ENCODE results near the gene RPL27A.

The RPL27A gene

DNA sequence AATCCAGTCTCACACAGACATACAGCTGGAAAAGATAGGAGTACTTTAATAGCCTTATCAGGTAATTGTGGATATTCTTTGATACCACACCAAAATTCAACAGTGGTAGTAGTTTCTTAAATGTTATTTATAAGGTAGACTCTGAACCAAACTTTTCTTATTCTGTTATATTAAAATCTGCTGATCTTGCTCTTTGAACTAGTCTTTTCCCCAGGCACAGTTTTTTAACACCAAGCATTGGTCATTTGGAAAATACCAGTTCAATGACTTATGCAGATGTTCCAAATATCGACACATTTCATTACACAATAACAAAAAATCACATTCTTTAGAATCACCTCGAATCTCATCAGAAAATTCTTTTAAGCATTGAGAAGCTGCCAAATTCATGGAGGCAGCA is 7.7 kb upstream of the RPL27A start:
- DNase-seq (ENCODE audit: low read depth), result no peak

DNA sequence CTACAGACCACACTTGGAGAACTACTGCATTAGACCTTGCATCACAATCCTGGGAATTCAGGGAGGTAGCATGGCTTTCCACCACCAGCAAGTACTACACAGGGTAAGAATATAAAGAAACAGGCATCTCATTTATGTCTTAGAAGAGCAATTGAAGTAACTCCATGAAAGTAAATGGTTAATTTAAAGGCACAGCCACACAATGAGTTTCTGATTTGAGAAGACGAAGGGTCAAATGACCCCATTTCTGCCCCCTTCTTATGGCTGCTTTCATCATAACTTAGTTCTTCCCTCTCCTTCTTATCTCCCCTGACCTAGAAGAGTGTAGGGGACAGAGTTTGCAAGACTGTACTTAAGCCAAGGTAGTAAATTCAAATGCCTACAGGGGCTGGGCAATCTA is 6.1 kb upstream of the RPL27A start:
- DNase-seq (ENCODE audit: low read depth), result no peak

DNA sequence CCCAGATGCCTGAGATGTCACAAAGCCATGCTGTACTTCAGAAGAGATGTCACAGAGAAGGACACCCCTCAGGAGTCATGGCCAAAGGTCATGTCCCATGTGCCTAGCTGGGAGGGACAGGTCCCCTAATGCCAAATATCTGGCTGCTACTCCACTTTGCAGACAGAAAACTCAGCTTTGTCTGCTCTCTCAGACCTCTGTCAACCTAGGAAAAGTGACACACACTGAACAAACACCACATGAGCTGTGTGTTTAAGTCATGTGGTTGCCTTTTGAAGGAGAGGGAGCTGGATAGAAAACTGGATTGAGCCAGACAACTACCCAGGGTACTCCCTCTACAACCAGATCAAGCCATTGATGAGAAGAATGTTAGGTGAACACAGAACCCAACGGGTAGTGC is 3.6 kb upstream of the RPL27A start:
- no peak for DNase-seq (ENCODE audit: low read depth)

DNA sequence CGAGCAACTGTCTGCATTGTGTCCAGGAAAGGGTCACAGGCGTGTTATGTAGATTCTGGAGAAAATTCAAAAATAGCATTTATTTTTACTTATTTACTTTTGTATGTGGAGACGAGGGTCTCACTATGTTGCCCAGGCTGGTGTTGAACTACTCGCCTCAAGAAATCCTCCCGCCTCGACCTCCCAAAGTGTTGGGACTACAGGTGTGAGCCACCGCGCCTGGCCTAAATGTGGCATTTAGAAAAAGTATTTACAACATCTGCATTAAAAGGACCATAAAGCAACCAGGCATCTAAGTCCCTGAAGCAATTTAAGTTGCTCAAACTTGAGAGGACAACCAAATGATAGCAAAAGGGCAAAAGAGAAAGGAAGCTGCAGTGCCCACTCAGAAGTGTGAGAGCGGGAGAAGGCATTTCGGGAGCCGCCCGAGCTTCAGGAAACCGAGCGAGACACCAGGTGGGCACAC is 722 bp upstream of the RPL27A start:
- no peak for DNase-seq (ENCODE audit: low read depth)

DNA sequence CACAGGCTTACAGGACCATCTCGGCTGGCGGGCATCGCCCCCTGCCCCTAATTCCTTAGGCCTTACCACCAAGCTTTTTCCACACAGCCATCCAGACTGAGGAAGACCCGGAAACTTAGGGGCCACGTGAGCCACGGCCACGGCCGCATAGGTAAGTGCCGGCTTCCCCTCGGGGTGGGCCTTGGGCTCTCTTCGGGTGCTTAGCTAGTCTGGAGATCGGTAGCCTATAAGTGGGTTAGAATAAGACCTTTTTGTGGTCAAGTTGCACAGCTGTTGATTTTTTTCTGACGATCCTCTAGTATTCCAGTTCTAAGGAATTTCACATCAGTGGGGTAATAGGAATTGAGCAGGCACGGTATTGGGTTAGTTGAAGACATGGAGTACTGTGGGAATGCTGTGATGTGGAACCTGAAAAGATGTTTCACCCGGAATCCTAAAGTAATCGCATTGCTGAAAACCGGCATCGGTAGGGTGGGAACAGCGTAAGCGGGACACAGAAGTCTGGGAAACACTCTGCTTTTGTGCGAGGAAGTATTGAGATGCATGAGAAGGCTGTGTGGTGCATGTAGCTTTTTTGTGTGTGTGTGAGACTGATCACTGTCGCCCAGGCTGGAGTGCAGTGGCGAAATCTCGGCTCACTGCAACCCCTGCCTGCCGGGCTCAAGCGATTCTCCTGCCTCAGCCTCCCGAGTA is 669 bp downstream of the RPL27A start:
- DNase-seq (ENCODE audit: low read depth), result peak; percentile 23

DNA sequence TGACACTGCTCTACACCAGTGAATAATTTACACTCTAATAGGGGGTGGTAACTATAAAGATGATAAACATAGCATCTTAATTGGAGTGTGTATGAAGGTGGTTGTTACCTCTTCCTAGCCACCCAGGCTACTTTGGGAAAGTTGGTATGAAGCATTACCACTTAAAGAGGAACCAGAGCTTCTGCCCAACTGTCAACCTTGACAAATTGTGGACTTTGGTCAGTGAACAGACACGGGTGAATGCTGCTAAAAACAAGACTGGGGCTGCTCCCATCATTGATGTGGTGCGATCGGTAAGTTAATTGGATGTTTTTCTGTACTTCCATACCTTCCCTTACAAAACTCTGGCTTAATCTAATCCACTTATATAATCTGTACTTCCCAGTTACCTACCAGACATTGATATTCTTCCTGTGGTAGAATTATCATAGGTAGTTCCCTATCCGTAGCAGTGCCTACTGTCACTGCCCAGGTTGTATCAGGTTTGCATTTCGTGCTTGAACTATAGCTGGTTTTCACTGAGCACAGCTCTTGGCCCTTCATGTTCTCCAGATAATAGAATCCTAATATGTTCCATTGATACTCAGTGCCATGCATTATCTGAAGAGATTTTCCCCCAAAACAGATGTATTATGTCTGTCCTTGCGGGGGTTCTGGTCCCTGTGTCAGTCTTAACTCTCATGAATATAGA is 2.2 kb downstream of the RPL27A start:
- no peak for DNase-seq (ENCODE audit: low read depth)

DNA sequence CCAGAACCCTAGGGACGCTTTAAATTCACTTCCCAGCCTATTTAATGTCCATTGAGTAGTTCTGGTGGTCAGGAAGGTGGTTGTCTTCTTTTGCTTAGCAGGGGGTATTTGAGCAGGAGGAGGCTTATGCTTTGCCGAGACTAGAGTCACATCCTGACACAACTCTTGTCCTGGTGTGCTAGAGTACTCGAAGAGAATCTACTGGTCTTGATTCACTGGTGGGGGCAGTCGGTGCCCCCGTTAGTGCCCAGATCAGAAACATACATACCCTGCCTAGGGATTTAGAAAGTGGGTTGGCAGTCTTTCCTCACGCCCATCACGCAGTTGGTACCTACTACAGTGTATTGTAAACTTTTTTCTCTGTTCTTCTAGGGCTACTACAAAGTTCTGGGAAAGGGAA is 2.7 kb downstream of the RPL27A start:
- no peak for DNase-seq (ENCODE audit: low read depth)

DNA sequence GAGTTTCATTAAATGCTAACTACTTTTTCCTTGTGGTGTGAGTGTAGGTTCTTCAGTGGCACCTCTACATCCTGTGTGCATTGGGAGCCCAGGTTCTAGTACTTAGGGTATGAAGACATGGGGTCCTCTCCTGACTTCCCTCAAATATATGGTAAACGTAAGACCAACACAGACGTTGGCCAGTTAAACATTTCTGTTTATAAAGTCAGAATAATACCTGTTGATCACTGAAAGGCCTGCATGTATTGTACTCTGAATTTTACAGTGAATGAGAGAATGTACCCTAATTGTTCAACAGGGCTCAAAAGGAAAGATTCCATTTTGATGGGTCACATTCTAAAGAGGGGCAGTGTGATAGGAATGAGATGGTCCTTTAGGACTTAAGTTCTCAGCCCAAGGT is 3.2 kb downstream of the RPL27A start:
- no peak for DNase-seq (ENCODE audit: low read depth)

DNA sequence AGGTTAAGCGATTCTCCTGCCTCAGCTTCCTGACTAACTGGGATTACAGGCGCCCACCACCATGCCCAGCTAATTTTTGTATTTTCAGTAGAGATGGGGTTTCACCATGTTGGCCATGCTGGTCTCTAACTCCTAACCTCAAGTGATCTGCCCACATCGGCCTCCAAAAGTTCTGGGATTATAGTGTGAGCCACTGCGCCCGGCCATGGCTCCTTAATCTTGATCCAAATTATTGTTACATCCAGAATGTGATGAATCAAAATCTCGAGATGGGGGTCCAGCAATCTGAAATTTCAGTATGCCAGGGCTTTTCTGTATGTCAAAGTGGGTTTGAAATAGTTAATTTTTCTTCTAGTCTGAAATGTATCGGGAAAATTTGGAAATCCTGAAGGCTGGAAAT is 3.7 kb downstream of the RPL27A start:
- DNase-seq (ENCODE audit: low read depth), result no peak

DNA sequence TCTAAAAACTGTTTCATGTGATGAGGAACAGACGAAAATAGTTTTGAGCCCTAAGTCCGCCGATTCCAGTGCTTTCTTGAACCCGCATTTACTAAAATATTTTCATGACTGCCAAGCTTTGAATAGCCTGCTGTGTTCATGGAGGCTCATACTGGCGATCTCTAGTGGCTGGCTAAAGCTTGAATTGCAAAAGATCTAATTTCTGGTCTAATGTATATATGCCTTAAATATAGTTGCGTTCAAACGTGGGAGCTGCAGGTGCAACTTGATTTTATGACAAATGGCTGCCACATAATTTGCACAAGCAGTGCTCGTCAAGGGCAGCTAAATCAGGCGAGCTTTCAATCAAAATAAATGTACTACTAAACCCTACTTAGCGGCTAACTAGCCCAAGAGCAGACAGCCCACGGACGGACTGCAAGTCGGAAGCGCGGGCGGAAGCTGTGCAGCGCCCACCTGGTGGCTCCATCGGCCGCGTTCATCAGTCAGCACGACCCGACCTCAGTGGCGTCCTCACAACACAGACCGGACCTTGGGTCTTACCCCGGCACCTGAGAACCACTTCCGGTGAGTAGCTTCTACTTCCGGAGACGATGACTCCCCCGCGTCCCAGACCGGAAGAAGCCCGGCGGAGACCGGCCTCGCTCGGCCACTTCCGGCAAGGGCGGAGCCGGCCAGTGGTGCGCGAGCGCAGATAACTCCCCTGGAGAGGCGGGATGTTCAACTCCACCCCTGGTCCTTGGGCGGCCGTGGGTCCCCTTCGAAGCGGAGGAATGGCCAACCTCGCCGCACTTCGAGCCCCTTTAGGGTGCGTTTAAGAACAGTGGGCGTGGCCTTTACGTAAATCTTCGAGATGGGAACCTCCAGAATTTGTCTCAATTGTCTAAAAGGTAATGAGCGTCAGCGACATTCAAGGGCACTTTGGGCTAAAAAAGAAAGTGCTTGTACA is 6.1 kb downstream of the RPL27A start:
- DNase-seq (ENCODE audit: low read depth), result peak; percentile 86

DNA sequence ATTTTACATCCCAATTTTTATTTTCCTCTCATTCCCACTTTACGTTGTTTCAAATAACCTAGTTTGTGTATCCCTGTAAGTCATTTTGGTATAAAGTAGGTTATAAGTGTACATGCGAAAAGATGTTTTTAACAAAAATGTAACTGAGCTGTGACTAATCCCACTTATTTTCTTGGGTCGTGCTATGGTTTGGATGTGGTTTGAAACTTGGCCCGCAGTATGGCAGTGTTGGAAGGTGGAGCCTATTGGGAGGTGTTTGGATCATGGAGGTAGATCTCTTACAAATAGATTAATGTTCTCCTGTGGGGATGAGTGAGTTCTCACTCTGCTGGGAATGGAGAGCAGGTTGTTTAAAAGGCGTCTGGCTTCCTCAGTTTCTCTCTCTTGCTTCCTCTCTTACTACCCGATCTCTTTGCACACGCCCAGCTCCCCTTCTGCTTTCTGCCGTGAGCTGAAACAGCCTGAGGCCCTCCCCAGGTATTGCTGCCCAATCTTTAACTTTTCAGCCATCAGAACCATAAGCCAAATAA is 7.2 kb downstream of the RPL27A start:
- no peak for DNase-seq (ENCODE audit: low read depth)

DNA sequence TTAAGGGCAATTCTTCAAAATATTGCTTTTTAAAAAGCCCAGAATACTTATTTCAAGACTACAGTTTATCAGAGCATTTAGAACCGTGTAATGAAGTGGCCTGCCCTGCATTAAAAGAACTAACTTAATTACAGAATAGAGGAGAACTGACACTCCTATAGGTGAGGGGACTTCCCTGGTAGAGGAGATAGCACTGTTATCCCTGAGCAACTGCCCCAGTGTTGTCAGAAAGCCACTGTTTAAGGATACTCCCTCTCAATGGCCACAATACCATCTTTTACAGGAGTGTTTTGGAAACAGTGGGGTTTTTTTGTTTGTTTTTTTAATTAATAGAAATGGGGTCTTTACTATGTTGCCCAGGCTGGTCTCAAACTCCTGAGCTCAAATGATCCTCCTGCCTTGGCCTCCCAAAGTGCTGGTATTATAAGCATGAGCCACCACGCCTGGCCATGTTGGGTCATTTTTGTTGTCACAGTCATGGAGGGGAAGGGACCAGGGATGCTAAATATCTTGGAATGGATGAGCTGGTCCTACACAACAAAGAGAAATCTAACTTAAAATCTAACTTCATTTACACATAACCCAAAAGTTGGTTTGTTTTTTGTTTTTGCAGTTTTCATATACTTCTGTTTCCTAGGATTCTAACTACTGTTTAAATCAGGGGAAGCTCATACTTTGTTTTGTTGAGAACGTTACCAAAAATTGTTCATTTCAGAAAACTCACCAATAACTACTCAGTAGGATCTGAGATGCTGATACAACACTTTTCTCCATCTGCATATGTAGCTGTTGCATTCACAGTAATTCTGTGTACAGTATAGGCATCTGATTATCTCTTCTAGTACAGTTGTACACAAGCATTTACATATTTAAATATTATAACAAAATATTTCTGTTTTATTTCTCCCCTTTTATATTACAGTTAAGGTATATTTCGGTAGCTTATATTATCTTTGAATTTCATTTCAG is 8.1 kb downstream of the RPL27A start:
- DNase-seq (ENCODE audit: low read depth), result no peak

DNA sequence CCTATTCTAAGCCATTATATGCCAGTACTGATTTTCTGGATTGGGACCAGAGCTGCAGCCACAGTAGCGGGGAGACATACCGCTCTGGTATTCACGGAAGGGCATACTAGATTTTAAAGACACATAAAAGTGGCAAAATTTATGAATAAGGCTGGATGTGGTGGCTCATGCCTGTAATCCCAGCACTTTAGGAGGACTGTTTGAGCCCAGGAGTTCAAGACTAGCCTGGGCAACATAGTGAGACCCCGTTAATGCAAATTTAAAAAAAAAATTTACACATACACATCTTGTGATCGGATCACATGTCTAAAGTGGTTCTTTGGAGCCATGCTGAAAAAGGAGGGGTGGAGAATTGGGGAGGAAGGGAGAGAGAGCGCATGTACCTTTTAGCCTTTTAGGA is 9.0 kb downstream of the RPL27A start:
- no peak for DNase-seq (ENCODE audit: low read depth)

DNA sequence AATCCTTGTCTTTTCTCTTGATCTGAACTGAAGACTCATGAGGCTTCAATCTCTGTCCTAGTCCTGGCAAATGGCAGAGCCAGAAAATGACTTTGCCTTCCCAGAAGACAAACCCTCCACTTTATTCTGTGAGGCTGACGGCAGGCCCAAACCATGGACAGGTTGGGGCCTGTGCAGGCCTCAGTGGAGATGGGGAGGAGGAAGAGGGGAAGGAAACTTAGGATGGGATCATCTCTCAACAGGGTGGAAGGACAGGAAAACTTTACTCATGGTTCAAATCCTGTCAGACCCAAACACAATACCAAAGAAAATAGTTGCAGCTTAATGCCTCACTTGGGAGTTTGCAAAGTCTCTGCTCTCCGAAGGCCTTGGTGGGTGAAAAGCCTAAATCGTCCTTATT is 9.8 kb downstream of the RPL27A start:
- DNase-seq (ENCODE audit: low read depth), result no peak

DNA sequence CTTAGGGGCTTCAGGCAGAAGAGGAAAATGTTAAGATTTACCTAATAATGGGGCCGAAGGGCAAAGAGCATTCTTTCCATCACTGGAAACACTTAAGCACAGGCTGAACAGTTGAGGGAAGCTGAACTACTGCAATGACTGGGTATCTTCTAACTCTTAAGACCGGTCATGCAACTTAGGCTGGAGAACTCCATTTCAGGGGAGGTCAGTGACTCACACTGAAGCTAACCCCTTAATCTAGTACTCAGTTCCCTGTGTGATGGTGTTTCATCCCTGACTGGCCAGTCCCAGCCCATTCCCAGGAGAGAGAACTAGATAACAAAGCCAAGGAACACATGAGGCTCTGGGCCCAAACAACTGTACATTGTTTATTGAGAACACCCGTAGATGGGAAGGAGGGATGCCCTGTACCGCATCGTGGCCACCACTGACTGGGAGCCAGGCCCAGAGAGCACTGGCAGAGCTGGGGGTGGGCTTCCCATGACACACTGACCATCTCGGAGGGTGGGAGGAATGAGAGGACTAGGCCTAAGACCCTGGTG is 10.5 kb downstream of the RPL27A start:
- DNase-seq (ENCODE audit: low read depth), result no peak

DNA sequence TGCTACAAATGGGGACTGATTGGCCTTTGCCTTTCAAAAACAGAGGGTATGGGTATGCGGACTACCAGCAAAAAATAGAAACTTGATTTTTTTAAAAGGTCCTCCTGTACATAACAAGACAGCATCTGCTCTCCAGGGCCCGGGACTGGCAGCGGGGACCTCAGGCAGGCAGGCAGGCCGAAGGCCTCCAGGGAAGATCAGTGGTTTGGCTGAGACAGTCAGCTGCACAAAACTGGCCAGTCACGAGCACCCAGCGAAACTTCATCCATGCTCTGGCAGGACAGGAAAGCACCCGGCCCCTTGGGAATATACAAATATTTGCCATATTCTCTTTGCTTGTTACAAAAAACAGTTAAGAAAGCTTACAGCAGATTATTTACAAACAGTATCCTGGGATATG is 11.0 kb downstream of the RPL27A start:
- DNase-seq (ENCODE audit: low read depth), result no peak

DNA sequence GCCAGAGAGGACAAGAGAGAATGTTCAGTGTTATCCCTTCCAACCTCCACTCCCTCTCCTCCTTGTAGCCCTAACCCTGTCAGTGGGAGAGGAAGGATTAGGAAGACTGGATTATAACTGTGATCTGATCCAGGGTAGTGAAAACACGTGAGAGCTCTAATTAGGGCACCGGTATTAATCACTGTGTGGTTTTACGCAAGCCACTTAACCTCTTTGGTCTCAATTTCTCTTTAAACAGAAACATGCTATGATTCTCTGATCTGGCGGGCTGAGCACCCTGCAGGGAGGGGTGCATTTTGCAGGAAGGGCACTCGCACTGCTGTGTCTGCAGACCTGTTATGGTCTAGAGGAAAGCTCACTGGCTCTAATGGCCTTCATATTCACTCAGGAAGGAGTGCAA is 11.5 kb downstream of the RPL27A start:
- DNase-seq (ENCODE audit: low read depth), result no peak

DNA sequence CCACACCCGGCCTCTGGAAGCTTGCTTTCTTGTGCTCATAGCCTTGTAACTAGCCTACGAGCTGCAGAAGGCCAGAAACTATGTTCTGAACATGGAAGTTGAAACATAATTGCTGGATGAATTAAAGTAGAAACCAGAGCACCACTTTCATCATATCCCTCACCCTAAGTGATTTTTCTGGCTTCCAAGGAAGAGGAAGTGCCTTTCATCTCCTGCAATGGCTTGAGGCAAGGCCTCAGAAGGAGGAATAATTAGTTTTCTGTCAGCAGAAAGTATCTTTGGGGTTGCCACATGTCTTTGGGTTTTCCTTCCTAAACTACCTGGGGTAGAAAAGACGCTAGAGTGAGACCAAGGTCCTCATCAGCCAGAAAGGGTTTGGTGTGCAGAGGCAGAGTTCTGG is 14.5 kb downstream of the RPL27A start:
- no peak for DNase-seq (ENCODE audit: low read depth)

DNA sequence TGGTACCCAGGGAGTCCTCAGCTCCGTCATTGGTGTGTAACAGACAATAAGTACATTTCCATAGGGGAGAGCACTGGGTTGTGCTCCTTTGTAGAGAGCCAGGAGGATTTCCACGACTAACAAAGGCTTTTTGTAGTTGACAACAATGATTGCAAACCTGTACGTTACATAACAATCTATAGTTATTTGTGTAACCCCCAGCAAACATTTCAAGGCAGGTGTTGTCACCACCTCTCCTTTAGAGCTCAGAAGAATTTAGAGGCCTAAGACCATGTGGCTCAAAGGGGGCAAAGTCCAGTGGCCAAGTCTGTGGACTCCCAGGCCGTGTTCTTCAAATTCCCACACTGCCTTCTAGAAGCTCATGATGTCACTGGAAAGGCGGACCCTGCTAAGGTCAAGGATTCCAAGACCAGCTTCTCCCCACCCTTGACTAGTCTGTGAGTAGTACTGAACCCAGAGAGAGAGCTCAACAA is 15.8 kb downstream of the RPL27A start:
- DNase-seq (ENCODE audit: low read depth), result no peak

DNA sequence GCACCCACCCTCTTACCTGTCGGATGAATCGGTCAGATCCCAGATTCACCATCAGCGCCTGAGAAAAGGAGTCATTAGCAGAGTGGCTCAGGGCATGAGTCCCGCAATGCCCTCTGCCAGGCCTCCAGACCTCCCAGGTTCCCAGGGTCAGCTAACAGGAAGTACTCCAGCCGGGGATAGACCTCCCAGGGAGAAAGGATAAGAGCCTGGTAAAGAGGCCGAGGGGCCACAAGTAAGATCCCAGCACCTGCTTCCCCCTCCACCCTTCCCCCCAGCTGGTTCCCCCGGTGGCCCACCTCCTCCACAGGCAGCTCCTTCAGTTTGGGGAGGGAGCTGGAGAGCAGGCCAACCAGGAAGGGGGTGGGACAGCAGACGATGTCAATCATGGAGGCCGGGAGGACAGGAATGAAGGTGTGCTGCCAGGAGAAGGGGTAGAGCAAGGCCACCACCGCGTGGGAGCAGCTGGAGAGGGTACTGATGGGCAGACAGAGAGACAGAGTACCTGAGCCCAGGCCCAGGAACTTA is 16.4 kb downstream of the RPL27A start:
- no peak for DNase-seq (ENCODE audit: low read depth)

DNA sequence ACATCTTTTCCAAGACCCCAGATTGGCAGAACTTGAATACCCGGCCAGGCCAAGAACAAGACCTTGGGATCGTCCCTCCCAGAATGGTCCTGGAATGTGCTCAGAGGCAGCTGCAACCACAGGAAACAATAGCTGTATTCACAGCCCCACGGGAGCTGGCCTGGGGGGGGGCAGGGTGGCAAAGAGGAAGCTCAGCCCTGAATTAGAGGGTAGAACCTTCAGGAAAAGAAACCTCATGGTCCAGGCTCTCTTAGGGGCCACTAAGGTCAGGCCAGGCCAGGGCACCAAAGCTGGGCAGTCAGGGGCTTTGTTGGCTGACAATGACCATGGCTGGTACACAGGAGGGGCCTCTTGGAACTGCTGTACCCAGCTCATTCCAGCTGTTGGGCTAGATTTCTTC is 17.3 kb downstream of the RPL27A start:
- DNase-seq (ENCODE audit: low read depth), result no peak

Data from activated T-cell treated with anti-CD3 and anti-CD28 coated beads for 24 hours (primary cell).